Left lung (tissue), 10 donors: ENCODE results near the gene RHEX. TPM values are rescaled to one million over a fixed set of nuclear protein-coding genes. Genes with fewer than 3 reads are reported as not detected.

Experiments
- ATAC-seq: fragments of 200-7000 bp; cut with Tn5 transposase; one replicate; pipeline ENCODE4 v1.9.1; 2020; ENCODE audit warnings: moderate library complexity
- DNase-seq, 4 donors: peaks; one replicate each; pipeline ENCODE4 v3.0.0-alpha.2; 2013 to 2020
- H3K27ac ChIP-seq, 2 donors: fragments of 200-600 bp; sonication (generic) in 1 of 2; one replicate each; pipeline versions ENCODE4 v1.5.0 to v1.8.0; 2020 to 2021
- H3K27me3 ChIP-seq, 2 donors: fragments of 200-600 bp; sonication (generic) in 1 of 2; one replicate each; pipeline versions ENCODE4 v1.5.0 to v1.8.0; 2020 to 2021
- H3K36me3 ChIP-seq, 2 donors: fragments of 200-600 bp; sonication (generic) in 1 of 2; one replicate each; pipeline versions ENCODE4 v1.5.0 to v1.8.0; 2020 to 2021
- H3K4me1 ChIP-seq, 2 donors: fragments of 200-600 bp; one replicate each; pipeline ENCODE4 v1.8.0; 2021
- H3K4me3 ChIP-seq, 2 donors: fragments of 200-600 bp; sonication (generic) in 1 of 2; one replicate each; pipeline versions ENCODE4 v1.5.0 to v1.8.0; 2020 to 2021; ENCODE audit warnings: mild to moderate bottlenecking in 1 of 2
- H3K9me3 ChIP-seq, 2 donors: fragments of 200-600 bp; sonication (generic) in 1 of 2; one replicate each; pipeline versions ENCODE4 v1.5.0 to v1.8.0; 2020 to 2021
- intact Hi-C, 2 donors: fragments of 100-400 bp; cut with DNase I; formaldehyde crosslinking; loops; one replicate each; pipeline versions ENCODE4 v1.11.2 to v1.14.2; 2022
- polyA plus RNA-seq, 6 donors: library from polyadenylated mRNA; unstranded; fragments of 120-200 nt; gene quantifications; one replicate each; pipeline ENCODE4 v1.2.1, GENCODE V29; 2013; ENCODE audit not compliant: insufficient read length in 6 of 6
- total RNA-seq, 2 donors: library from RNA; stranded (reverse); fragmentation: NEBNext Ultra II Directional; extraction: Animal tissue kit (Norgen Biotek cat#: 25700); gene quantifications; one replicate each; pipeline ENCODE4 v1.2.1, GENCODE V29; 2021
- TF ChIP-seq, protein P1 (sequence below), 2 donors: fragments of 200-600 bp; sonication (generic) in 1 of 2; IDR thresholded peaks; one replicate each; pipeline versions ENCODE4 v1.5.0 to v1.8.0; 2021; ENCODE audit warnings: antibody characterized with exemption in 2 of 2
- donor health status: DM: no; HTN: yes; CAD: no.
- donor health status: DM: no; HTN: no; CAD: no.

Gene RHEX
- total and polyA plus RNA-seq, 8 donors: 0.18 to 2.4 (median 0.32) TPM; not detected in 1

GRCh38 chr1:206110161-206110560 lies 57.2 kb downstream of the RHEX start:
- DNase-seq: peak in 1 of 4 donors; percentile 73
- Histone ChIP-seq H3K4me1 (peaks cover 0 to 2% of the 10 kb centered on the region in 2 donors), H3K9me3 (no peaks in the 10 kb centered on the region), H3K27me3 (no peaks in the 10 kb centered on the region), H3K36me3 (no peaks in the 10 kb centered on the region), H3K27ac (no peak overlapping the region), H3K4me3 (no peak overlapping the region)
- no peak for ATAC-seq
- TF ChIP-seq, protein P1, sequence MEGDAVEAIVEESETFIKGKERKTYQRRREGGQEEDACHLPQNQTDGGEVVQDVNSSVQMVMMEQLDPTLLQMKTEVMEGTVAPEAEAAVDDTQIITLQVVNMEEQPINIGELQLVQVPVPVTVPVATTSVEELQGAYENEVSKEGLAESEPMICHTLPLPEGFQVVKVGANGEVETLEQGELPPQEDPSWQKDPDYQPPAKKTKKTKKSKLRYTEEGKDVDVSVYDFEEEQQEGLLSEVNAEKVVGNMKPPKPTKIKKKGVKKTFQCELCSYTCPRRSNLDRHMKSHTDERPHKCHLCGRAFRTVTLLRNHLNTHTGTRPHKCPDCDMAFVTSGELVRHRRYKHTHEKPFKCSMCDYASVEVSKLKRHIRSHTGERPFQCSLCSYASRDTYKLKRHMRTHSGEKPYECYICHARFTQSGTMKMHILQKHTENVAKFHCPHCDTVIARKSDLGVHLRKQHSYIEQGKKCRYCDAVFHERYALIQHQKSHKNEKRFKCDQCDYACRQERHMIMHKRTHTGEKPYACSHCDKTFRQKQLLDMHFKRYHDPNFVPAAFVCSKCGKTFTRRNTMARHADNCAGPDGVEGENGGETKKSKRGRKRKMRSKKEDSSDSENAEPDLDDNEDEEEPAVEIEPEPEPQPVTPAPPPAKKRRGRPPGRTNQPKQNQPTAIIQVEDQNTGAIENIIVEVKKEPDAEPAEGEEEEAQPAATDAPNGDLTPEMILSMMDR (IDR thresholded peaks at IDR 0.05): no peak
- intact Hi-C loops: loop anchor here in 1 of 2 donors (10.0 kb wide), 1 partner anchor 195 kb away; no protein-coding TSS in a partner anchor

DNA sequence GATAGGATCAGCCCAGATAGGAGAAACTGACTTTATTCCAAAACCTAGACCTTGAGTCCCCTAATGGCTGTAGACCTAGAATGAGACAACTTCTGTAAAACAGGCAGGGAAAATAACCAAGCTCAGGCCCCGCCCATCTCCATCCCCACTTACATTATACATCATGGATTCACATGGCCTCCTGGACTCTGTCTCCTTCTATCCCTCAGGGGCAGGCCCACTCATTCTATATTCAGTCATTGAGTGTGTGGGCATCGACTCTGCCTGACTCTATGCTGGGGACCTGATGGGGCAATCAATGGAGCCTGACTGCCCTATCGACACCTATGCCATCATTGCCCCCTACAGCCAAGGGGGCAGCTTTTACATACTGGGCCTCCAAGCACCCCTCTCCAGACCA lies 57.8 kb downstream of the RHEX start:
- no peaks in the 10 kb centered on the region for H3K36me3 ChIP-seq
- intact Hi-C loops: loop anchor here in 1 of 2 donors (10.0 kb wide), 1 partner anchor 196 kb away; no protein-coding TSS in a partner anchor
- no peaks in the 10 kb centered on the region for H3K27me3 ChIP-seq
- H3K4me3 ChIP-seq: no peak overlapping the region
- DNase-seq (no peak), ATAC-seq (no peak)
- TF ChIP-seq, protein P1 (IDR thresholded peaks at IDR 0.05): no peak
- no peaks in the 10 kb centered on the region for H3K9me3 ChIP-seq
- H3K27ac ChIP-seq: no peak overlapping the region
- H3K4me1 ChIP-seq: peaks cover 0 to 2% of the 10 kb centered on the region in 2 donors

- Histone ChIP-seq H3K36me3 (no peaks in the 10 kb centered on the region), H3K27ac (no peak overlapping the region), H3K4me3 (no peak overlapping the region), H3K4me1 (peaks cover 0 to 2% of the 10 kb centered on the region in 2 donors), H3K27me3 (peaks cover 0 to 4% of the 10 kb centered on the region in 2 donors), H3K9me3 (no peaks in the 10 kb centered on the region)
- ATAC-seq: no peak
- TF ChIP-seq, protein P1 (IDR thresholded peaks at IDR 0.05): no peak
- intact Hi-C loops: loop anchor here in 1 of 2 donors (10.0 kb wide), 1 partner anchor 197 kb away; no protein-coding TSS in a partner anchor
- DNase-seq: no peak
These were observed 58.4 kb downstream of the RHEX start for GRCh38 chr1:206111271-206111927.

DNA sequence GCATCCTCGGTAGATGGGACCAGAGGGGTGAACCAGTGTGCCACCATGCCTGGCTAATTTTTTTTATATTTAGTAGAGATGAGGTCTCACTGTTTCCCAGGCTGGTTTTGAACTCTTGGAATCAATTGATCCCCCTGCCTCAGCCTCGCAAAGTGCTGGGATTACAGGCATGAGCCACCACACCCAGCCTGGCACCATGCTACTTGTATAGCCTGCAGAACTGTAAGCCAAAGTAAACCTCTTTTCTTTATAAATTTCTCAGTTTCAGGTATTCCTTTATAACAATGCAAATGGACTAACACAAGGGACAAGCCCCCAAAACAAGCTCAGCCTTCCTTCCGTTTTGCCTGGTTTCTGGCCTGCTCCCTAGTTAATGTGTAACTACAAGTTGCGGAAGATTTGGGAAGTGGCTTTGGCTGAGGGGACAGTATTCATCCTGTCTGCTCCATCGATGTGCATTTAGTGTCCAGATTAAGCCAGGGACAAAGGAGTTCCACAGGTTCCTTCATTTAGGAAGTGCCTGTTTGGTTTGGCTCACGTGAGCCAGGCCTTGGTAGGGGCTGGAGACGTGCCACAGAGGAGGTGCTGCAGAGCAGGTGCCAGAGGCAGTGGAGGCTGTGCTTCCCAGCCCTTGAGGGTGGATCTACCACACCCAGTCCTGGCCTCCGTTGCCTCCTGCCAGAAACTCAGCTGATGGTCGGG lies 59.8 kb downstream of the RHEX start:
- no peak overlapping the region for H3K27ac ChIP-seq
- TF ChIP-seq, protein P1 (IDR thresholded peaks at IDR 0.05): no peak
- DNase-seq (peak in 3 of 4 donors; percentile 36 to 76 (median 70)), ATAC-seq (peak; percentile 65)
- H3K4me3 ChIP-seq: no peak overlapping the region
- H3K36me3 ChIP-seq: no peaks in the 10 kb centered on the region
- peaks cover 0 to 18% of the 10 kb centered on the region in 2 donors for H3K27me3 ChIP-seq
- intact Hi-C loops: loop anchor here in 1 of 2 donors (10.0 kb wide), 1 partner anchor 198 kb away; no protein-coding TSS in a partner anchor
- no peaks in the 10 kb centered on the region for H3K9me3 ChIP-seq
- H3K4me1 ChIP-seq: peaks cover 9% of the 10 kb centered on the region in 2 donors
